HG02759 (cell line): ENCODE measurements around the gene ECHDC3.

ENCODE experiments used
- ATAC-seq: cut with Tn5 transposase; IDR thresholded peaks from one replicate; pipeline ENCODE4 v1.9.1; 2021; ENCODE audit warnings: mild to moderate bottlenecking, moderate library complexity; ENCODE audit not compliant: unreplicated experiment

The ECHDC3 gene

DNA sequence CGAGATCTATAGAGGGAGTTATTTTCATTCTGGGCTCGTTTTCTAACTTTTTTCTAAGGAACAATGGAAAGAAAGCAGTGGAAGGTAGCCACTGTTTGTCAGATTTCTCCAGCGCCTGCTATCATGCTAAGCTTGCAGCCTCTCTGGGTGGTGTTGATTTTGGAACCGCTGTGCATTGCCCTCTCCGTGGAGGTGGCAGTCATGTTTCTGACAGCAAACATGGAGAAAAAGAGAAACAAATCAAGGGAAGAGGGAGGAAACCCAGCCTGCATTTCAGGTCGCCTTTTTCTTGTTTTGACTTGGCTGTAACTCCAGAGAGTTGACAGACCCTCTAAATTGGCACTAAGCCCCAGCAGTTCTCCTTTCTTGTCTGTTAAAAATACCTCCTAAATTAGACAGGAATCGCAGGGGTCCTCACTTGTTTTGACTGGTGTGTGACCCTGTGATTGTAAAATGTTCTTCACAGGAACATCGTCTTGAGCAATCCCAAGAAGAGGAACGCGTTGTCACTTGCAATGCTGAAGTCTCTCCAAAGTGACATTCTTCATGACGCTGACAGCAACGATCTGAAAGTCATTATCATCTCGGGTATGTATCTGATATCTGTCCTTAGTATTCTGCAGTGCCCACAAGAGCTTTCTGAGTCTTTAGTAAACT lies 4.8 kb downstream of the ECHDC3 start:
- ATAC-seq, result no peak

DNA sequence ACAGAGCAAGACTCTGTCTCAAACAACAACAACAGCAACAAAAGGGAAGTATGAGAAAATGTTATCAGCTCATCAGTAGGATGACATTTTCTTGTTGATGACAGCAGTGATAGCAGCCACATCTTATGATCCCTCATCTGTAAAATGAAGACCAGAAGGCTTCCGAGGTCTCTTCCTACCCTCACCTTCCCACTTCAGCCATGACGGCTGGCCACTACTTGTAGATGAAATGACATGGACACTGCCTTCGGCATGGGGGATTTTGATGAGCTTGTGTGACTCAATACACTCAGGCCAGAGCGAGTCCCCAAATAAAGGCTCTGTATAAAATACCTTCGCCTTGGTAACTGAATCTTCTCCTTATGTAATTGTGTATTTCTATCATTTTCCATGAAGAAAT lies 6.7 kb downstream of the ECHDC3 start:
- no peak for ATAC-seq

DNA sequence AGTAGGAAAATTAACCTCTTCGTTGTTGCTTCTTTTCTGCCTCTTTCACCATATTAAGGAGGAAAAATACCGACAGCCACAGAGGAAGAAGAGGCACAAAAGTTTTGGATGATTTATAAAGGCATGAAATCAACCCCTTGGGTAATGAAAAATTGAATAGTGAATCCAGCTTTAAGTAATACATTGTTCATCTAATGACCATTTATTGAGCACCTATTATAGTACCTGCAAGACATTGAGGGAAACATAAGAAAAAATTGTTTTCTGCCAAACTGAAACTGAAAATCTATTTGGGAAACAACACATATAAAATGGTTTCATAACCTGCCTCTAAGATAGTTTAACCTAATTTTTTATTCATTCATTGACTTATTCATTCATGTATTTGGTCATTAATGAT lies 8.2 kb downstream of the ECHDC3 start:
- ATAC-seq, result no peak

DNA sequence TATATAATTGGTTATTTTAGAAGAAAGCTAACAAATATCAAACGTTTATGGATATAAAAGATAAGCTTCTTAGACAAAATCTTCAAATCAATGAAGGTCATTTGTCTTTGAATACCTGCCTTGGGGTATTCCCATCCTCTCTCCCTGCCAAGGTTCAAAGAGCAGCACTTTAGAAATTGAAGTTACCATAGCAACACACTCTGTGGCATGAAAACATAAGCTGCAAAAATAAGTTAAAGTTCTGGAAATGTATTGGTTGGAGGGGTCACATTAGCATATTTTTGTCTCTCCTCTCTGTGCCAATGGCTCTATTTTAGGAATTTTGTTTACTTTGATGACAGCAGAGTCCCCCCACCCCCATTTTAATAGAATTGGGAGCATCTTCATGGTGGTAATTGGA lies 12.0 kb downstream of the ECHDC3 start:
- ATAC-seq, result no peak

DNA sequence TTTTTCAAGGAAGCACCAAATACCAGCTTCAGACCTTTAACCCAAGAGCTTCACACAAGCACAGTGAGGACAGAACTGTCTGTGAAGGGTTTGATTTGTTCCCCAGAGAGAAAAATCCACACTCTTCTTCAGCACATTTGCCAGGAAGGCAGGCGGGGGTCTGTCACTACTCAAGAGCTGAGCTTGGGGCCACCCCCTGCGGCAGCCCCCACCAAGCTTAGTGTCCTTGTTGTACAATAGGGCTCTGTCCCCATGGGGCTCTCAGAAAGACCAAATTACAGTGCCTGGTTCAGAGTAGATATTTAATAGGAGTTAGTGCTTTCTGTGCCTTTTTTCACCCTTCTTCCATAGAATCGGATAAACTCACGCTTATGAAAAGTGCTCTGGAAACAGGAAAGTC lies 12.4 kb downstream of the ECHDC3 start:
- no peak for ATAC-seq

DNA sequence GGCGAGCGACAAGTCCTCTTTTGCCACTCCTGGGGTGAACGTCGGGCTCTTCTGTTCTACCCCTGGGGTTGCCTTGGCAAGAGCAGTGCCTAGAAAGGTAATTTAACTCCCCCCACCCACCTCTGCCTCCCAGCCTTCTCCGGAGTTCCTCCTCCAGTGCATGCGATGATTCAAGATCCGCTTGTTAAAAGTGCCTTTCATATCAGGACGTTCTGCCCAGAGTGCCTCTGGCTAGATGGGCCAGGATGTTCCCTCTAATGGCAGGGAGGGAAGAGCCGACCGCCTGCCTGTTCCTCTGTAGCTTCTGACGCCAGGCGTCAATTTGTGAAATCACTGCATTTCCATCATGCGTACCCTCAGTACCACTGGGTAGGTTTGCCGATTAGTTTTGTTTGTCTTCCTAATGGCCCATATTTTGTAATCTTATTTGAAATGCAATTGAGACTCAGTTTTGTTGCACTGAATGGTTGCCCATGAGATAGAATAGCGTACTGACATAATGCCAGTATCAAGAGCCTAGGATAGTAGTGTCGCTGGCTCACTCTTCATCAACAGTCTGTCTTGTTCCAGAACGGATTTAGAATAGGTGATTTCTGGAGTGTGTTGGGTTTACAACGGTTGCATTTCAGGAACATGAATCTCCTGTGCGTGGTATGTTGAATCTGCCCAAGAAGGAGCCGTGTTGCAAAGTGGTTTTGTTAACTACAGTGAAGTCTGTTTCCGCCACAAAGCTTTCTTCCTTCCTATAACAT lies 13.5 kb downstream of the ECHDC3 start:
- ATAC-seq, result no peak

DNA sequence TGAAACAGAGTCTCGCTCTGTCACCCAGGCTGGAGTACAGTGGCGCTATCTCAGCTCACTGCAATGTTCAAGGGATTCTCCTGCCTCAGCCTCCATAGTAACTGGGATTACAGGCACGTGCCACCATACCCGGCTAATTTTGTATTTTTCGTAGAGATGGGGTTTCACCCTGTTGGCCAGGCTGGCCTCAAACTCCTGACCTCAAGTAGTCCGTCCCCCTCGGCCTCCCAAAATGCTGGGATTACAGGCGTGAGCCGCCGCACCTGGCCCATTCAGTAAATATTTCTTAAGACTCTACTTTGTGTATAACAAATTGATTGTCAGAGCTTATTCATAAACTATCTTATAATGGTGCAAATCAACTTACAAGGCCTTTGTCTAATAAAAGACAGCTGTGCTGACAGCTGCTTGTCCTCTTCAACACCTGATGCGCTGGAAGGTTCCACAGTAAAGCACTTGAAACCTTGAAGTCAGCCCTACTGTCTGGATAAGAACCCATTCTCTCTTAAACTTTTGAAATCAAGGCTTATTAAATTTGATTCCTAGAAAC lies 14.7 kb downstream of the ECHDC3 start:
- ATAC-seq, result no peak

DNA sequence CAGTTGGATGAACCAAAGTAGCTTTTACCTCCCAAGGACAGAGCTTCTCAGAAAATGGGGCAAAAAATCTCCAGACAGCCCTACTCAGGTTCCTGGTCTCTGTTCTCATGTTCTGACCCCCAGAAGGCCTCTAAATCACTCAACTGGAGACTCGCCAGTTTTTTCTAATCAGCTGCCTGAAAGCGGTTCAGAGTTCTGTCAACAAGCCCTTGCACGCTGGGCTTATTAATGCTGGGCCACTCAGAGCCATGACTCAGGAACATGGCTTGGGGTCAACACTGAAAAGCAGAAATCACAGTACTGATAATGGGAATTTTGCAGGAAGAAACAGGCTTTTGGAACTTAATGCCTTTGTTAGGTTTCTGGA lies 15.3 kb downstream of the ECHDC3 start:
- no peak for ATAC-seq

DNA sequence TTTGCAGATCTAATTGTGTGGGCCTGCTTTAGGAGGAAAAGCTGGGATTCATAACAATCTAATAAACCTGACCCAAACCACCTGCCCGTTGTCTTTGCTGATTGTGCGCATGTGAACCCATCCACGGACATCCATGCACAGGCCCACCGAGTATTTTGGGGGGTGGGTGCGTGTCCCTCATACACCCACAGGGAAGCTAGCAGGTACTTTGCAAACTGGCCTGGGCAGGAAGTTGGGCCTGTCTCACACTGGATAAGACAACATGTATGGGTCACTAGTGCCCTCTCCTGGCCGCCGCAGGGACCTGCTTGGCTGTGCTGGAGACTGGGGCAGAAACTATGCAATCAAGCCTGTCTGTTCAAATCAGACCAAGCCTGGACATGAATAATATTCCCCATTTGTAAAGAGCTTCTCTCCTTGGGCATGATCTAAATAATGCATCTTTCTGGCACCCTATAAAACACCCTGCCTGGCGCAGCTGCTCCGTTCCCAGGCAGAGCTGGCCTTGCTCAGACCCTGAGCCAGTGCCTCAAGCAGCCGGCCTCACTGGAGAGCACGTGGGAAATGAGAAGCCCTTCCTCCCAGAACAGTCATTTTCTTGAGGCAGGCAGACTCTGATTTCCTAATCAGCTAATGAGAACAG lies 15.8 kb downstream of the ECHDC3 start:
- peak; percentile 97 for ATAC-seq

DNA sequence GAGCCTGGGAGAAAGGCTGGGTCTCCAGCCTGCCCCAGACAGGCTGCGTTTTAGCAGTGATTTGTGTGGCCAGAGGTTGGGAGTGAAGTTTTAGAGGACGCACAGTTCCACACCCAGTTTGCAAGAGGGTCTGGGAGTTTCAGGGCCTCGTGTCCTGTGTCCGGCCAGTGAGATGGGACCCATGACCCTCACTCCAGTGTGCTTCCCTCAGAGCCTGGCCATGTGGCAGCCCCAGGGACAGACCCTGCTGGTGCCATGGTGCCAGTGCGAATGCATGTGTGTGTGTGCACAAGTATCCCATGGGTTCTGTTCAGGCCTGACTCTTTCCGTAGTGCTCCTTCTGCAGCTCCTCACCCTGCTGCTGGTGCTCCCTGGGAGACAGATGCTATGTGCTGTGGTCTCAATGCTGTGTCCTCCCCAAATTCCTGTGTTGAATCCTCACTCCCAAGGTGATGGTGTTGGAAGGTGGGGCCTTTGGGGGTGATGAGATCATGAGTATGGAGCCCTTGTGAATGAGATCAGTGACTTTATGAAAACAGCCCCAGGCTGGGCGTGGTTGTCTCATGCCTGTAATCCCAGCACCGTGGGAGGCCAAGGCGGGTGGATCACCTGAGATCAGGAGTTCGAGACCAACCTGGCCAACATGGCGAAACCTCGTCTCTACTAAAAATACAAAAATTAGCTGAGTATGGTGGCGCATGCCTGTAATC lies 16.5 kb downstream of the ECHDC3 start:
- ATAC-seq, result no peak

DNA sequence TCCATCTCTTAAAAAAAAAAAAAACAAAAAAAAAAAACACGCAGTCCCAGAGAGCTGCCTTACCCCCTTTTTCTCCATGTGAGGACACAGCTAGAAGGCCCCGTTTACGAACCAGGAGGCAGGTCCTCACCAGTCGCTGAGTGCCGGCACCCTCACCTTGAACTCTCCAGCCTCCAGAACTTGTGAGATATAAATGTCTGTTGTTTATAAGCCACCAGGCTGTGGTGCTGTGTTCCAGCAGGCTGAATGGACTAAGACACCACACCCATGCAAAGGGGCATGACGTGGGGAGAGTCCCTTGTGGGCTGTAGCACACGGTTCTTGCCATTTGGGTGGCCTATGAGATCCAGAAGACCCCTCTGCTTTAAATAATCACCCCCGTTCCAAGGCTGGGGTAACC lies 17.2 kb downstream of the ECHDC3 start:
- no peak for ATAC-seq

DNA sequence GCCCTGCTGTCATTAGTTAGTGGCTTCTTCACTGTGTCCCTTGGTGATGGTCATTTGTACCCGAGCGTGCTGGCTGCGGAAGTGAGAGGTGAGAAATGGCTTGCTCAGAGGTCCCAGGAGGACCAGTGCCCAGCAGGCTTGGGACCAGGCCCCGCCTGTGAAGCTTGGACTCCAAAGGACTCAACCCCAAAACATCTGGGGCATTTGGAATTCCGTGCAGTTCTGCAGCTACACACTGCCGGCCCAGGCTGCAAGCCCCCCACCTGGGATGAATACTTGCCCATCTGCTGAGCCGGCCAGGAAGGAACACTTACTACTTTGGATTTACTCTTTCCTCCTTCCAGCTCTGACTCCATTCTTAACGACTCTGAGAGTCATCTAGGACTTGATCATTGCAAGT lies 18.0 kb downstream of the ECHDC3 start:
- no peak for ATAC-seq

DNA sequence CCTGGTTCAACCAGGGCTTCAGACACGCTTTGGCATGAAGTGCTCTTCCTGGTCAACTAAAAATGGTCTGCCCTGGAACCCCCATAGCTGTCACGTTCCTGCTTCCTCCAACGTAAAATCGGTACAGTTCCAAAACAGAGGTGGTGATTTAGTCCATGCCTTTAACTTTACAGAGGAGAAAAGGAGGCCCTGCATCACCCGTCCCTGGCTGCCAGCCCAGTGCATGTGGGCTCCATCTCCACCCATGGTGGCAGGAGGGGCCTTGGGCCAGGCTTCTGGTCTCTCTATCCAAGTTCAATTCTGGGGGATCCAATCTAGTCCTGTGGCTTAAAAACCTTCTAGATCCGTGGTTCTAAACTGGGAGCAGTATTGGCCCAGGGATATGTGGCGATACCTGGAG lies 18.7 kb downstream of the ECHDC3 start:
- ATAC-seq, result no peak

DNA sequence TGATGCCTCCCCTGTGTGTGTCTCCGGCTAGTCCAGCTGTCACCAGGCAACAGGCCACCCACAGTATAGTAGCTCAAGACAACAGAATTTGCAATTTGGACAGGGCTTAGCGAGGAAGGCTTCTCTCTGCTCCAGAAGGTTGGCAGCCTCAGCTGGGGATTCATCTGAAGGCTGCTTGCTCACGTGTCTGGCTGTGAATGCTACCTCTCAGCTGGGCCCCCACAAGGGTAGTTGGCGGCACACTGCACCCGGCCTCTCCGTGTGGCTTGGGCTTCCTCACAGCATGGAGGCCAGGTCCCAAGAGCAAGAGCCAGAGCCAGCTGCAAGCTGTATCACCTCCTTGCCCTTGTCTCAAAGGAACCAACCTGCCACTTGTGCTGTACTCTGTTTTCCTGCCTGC lies 19.2 kb downstream of the ECHDC3 start:
- no peak for ATAC-seq

DNA sequence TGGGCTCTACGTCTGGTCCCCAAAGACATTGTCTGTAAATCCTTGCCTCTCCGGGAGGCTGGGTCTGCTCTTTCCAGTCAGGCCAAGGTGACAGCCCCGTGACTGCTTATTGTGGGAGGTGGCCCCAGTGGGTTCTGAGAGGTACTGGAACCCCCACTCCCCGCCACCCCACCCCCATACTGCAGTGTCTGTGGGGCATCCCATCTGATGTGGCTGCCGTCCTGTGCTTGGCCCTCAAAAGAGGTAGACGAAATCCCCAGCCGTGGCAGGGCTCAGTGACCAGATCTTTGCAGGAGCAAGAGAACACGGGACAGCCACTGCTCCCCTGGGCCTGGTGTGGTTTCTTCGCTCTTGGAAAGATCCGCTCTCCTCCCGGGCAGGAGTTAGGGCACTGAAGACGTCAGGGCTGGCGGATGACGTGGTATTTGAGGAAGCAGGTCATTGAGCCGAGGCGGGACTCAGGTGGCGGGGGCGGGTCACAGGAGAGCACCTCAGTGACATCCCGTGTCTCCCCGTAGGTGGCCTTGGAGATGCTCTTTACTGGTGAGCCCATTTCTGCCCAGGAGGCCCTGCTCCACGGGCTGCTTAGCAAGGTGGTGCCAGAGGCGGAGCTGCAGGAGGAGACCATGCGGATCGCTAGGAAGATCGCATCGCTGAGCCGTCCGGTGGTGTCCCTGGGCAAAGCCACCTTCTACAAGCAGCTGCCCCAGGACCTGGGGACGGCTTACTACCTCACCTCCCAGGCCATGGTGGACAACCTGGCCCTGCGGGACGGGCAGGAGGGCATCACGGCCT lies 20.7 kb downstream of the ECHDC3 start:
- ATAC-seq, result no peak

DNA sequence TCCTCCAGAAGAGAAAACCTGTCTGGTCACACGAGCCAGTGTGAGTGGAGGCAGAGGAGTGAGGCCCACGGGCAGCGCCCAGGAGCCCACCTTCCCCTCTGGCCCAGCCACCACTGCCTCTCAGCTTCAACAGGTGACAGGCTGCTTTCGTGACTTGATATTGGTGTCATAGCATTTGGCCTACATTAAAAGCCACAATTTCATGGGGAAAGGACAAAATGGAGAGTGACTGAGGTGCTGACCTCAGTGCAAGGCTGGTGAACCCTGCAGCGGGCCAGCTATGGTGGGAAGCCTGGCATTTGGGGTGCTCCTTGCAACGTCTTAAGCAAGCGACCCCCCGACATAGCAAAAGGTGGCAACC lies 21.3 kb downstream of the ECHDC3 start:
- no peak for ATAC-seq

DNA sequence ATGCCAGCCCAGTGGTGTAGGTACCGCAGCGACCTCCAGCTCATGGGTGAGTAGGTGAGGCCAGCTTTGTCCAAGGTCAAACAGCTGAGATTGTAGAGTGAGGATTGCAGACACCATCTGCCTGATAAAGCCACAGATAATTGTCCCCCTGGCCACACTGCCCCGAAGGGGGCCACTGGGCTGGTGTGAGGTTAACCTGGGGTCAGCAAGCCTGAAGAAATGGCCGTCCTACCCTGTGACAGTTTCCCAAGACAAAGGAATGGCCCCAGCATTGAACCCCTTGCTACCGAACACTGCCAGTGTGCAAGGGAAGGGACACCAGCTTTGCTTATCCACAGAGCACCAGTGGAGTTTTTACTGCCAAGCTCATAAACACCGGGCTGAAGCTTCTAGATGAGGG lies 23.0 kb downstream of the ECHDC3 start:
- ATAC-seq, result no peak

DNA sequence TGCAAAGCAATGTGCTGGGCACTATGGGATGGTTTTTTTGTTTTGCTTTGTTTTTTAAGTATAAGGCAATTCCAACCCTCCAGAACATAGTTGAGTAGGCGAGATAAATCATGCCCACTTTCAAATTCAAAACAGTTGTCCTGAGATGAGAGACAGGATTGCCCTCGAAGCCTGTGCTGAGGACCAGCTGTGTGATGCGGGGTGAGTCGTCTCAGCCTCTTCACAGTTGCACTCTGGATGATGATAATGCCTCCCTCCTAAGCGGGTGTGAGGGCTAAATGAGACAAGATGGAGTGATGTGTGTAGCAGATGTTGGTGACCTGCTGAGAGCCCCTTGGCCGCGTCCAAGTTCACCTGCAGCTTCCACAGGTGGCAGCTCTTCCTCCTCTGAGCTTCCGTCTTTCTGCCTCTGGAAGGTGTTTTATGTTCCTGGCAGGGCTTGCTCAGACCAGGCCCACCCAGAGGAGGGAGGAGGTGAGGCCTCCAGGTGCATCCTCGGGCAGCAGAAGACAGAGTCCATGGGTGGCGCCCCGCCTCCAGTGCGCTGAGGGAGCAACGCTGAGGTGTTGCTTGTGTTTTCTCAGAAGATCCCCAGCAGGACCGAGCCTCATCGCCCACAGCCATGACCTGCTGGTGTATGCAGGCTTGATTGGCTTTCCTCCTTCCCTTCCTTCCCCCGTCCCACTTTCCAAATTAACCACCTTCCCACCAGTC lies 30.6 kb downstream of the ECHDC3 start:
- ATAC-seq, result no peak

DNA sequence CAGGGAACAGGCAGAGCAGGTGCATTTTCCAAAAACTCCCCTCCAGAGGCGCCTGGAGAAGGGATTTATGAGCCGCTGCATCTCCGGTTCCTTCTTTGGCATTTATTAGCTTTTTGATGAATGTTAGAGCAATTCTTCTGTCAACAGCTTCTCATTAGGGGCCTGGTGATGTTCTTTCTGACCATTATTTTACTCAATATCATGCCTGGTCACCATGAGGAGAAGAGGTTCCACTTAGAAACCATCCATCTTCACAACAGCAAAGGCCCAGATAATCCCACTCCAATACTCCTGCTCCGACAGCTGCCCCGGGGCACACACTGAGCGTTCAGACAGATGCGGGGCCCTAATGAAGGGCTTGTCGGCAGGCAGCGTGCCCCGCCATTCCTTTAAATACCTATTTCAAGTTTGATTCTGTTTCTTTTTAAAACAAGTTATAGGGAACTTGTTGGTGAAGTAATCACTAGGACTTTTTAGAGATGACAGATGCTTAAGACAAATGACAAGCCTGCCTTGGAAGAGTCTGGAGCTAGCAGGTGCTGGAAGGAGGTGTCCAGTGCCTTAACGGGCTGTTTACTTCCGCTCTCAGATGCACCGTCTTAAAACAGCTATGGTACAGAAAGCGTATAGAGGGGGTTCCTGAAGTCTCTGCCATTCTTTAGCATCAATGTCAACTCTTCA lies 31.7 kb downstream of the ECHDC3 start:
- no peak for ATAC-seq

DNA sequence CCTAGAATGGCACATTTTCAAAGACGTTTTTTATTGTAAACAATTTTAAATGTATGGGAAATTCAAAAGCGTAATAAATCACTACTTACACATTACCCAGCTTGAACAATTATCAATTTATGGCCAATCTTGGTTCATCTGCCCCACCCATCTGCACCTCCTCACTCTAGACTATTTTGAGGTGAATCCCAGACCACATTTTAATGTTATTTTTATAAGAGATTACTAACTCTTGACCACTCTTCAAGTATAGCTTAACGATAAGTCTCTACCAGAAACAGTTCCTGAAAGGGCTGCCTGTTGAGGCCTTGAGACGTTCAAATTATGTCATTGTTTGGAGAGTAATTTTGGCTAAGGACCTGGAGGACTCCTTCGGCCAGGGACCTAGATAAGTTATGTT lies 33.2 kb downstream of the ECHDC3 start:
- no peak for ATAC-seq
